Measurements from ENCODE around the gene PFDN2.

- no peak for TF ChIP-seq CTCF (IDR thresholded peaks at IDR 0.05; ENCODE audit: low read length)
- no peak for TF ChIP-seq EZH2 (IDR thresholded peaks at IDR 0.05; ENCODE audit: borderline replicate concordance, low read length)
Measured at GRCh38 chr1:161138431-161138830, 20.6 kb upstream of the PFDN2 start.
